OCI-LY7 (cell line): ENCODE results near the gene MACROD2.

Experiments
- EZH2phosphoT487 ChIP-seq: fragments of 200-600 bp; sonication (generic); IDR thresholded peaks from 2 replicates; pipeline ENCODE4 v1.6.1; 2018; ENCODE audit warnings: low read depth, borderline replicate concordance, mild to moderate bottlenecking, mixed run types, antibody characterized with exemption, low read length, moderate library complexity, mixed read lengths
- TF ChIP-seq, protein P1 (sequence below): fragments of 200-600 bp; sonication (generic); conservative IDR thresholded peaks from 2 replicates; pipeline ENCODE4 v1.5.1; 2014; ENCODE audit warnings: mild to moderate bottlenecking, antibody characterized with exemption, low read length, moderate library complexity, mixed read lengths

DNA sequence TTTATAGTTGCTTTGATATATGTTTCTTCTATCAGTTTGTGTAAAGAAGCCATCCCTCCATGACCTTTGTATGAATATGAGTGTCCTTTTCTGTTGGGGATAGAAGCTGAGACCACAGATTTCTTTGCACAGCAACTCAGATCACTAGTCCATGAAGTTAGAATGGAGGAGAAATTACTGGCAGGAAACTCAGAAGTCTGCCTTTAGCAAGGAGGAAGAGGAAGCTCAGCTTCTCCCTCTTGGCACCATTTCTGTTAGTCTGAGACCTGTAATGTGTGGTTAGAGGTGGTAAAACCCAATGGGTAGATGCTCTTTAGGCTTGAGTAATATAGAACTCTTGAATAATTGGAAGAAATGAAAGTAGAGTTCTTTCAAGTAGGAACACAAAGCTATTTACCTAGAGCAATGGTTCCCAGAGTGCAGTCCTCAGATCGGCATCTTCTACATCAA, 1337.4 kb downstream of the MACROD2 start:
- TF ChIP-seq, protein P1, sequence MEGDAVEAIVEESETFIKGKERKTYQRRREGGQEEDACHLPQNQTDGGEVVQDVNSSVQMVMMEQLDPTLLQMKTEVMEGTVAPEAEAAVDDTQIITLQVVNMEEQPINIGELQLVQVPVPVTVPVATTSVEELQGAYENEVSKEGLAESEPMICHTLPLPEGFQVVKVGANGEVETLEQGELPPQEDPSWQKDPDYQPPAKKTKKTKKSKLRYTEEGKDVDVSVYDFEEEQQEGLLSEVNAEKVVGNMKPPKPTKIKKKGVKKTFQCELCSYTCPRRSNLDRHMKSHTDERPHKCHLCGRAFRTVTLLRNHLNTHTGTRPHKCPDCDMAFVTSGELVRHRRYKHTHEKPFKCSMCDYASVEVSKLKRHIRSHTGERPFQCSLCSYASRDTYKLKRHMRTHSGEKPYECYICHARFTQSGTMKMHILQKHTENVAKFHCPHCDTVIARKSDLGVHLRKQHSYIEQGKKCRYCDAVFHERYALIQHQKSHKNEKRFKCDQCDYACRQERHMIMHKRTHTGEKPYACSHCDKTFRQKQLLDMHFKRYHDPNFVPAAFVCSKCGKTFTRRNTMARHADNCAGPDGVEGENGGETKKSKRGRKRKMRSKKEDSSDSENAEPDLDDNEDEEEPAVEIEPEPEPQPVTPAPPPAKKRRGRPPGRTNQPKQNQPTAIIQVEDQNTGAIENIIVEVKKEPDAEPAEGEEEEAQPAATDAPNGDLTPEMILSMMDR = no peak
- no peak for TF ChIP-seq EZH2phosphoT487
